Measurements from ENCODE around the gene MRPL3. TPM values are rescaled to one million over a fixed set of nuclear protein-coding genes. Genes with fewer than 3 reads are reported as not detected.
A peak's percentile ranks its signal among the peaks of the same experiment; 100 is the strongest.

The MRPL3 gene
- total and polyA plus RNA-seq, 2 experiments from 2014 or later = 115 to 120 TPM

- Histone ChIP-seq H3K4me2 (ENCODE audit: unreplicated experiment) (peak overlapping the region; percentile 84), H3K27ac (peak overlapping the region; percentile 89), H3K9me2 (ENCODE audit: insufficient read depth) (no peaks in the 10 kb centered on the region), H3K79me2 (ENCODE audit: insufficient read depth) (no peaks in the 10 kb centered on the region), H4K20me1 (ENCODE audit: insufficient read depth) (no peaks in the 10 kb centered on the region), H3F3A (ENCODE audit: insufficient read depth) (peaks cover 13% of the 10 kb centered on the region), H2AFZ (no peak overlapping the region), H3K9ac (peak overlapping the region; percentile 48), H3K27me3 (replicated peaks; ENCODE audit: insufficient read depth) (no peaks in the 10 kb centered on the region), H3K4me1 (ENCODE audit: insufficient read depth) (peaks cover 20% of the 10 kb centered on the region), H3K4me3 (peak overlapping the region; percentile 40), H3K36me3 (ENCODE audit: low read depth) (no peaks in the 10 kb centered on the region), H3K9me3 (ENCODE audit: low read depth) (no peaks in the 10 kb centered on the region)
- 0% methylated on average over 2 of the region's 2 CpGs for WGBS, 2 experiments (ENCODE audit: low coverage in 1 of 2, low lambda C conversion rate in 2 of 2, missing lambda C conversion rate in 2 of 2)
- in situ Hi-C loops (cut with MboI) = loop anchor here (25.0 kb wide), 1 partner anchor 477 kb away; no protein-coding TSS in a partner anchor
- peak; percentile 92 for DNase-seq
- TF ChIP-seq EZH2phosphoT487 (IDR thresholded peaks at IDR 0.05; ENCODE audit: insufficient read depth, low read depth) = no peak
- TF ChIP-seq EZH2 (IDR thresholded peaks at IDR 0.05; ENCODE audit: insufficient read depth, poor library complexity, severe bottlenecking) = no peak
These were observed 32.8 kb upstream of the MRPL3 start for GRCh38 chr3:131535596-131535995.

DNA sequence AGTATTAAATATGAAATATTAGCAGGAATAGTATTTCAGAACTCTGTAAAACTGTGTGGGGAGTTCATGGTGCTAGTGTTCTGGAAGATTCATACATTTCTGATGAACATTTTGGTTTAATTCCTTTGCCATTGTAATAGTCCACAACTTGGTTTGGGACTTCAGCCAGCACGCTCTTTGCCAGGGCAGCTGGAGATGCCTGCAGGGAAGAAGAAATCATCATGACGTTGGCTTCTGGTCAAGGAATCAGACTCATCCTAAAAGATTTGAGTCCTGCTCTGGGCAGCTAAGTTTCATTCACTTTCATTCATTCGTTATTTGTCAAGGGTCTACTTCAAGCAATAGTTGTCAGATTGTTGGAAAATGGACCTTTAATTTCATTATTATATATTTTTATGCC is 32.4 kb upstream of the MRPL3 start:
- in situ Hi-C loops (cut with MboI) = loop anchor here (25.0 kb wide), 1 partner anchor 477 kb away; no protein-coding TSS in a partner anchor
- 22 to 30% methylated on average over 3 of the region's 3 CpGs for WGBS, 2 experiments (ENCODE audit: low coverage in 1 of 2, low lambda C conversion rate in 2 of 2, missing lambda C conversion rate in 2 of 2)
- peaks cover 15% of the 10 kb centered on the region for H3K4me1 ChIP-seq (ENCODE audit: insufficient read depth)
- TF ChIP-seq EZH2phosphoT487 (IDR thresholded peaks at IDR 0.05; ENCODE audit: insufficient read depth, low read depth) (no peak), EZH2 (IDR thresholded peaks at IDR 0.05; ENCODE audit: insufficient read depth, poor library complexity, severe bottlenecking) (no peak)
- peaks cover 9% of the 10 kb centered on the region for H3F3A ChIP-seq (ENCODE audit: insufficient read depth)
- no peaks in the 10 kb centered on the region for H4K20me1 ChIP-seq (ENCODE audit: insufficient read depth)
- no peaks in the 10 kb centered on the region for H3K79me2 ChIP-seq (ENCODE audit: insufficient read depth)
- H3K27me3 ChIP-seq (replicated peaks; ENCODE audit: insufficient read depth) = no peaks in the 10 kb centered on the region
- peak overlapping the region; percentile 84 for H3K4me2 ChIP-seq (ENCODE audit: unreplicated experiment)
- H3K36me3 ChIP-seq (ENCODE audit: low read depth) = no peaks in the 10 kb centered on the region
- no peak overlapping the region for H2AFZ ChIP-seq
- H3K4me3 ChIP-seq = peak overlapping the region; percentile 40
- peak; percentile 90 for DNase-seq
- H3K9me3 ChIP-seq (ENCODE audit: low read depth) = no peaks in the 10 kb centered on the region
- peak overlapping the region; percentile 89 for H3K27ac ChIP-seq
- H3K9ac ChIP-seq = peak overlapping the region; percentile 48
- H3K9me2 ChIP-seq (ENCODE audit: insufficient read depth) = no peaks in the 10 kb centered on the region

DNA sequence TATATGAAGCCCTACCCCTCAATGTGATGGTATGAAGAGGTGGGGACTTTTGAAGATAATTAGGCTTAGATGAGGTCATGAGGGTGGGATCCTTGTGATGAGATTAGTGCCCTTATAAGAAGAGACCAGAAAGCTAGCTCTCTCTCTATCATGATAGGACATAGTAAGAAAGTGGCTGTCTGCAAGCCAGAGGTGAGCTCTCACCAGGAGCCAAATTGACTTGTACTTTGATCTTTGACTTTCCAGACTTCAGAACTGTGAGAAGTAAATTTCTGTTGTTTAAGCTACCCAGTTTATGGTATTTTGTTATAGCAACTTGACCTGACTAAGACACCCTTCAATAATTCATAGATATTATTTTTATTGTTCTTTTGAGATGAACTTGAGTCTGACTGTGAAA is 29.9 kb upstream of the MRPL3 start:
- Histone ChIP-seq H3F3A (ENCODE audit: insufficient read depth) (peaks cover 7% of the 10 kb centered on the region), H3K27ac (no peak overlapping the region), H3K4me1 (ENCODE audit: insufficient read depth) (peaks cover 12% of the 10 kb centered on the region), H3K4me2 (ENCODE audit: unreplicated experiment) (no peak overlapping the region), H2AFZ (no peak overlapping the region), H3K36me3 (ENCODE audit: low read depth) (no peaks in the 10 kb centered on the region), H3K79me2 (ENCODE audit: insufficient read depth) (no peaks in the 10 kb centered on the region), H3K9me2 (ENCODE audit: insufficient read depth) (no peaks in the 10 kb centered on the region), H4K20me1 (ENCODE audit: insufficient read depth) (no peaks in the 10 kb centered on the region), H3K4me3 (no peak overlapping the region), H3K9me3 (ENCODE audit: low read depth) (no peaks in the 10 kb centered on the region), H3K27me3 (replicated peaks; ENCODE audit: insufficient read depth) (no peaks in the 10 kb centered on the region), H3K9ac (no peak overlapping the region)
- DNase-seq = no peak
- in situ Hi-C loops (cut with MboI) = loop anchor here (25.0 kb wide), 1 partner anchor 480 kb away; no protein-coding TSS in a partner anchor
- TF ChIP-seq EZH2 (IDR thresholded peaks at IDR 0.05; ENCODE audit: insufficient read depth, poor library complexity, severe bottlenecking) (no peak), EZH2phosphoT487 (IDR thresholded peaks at IDR 0.05; ENCODE audit: insufficient read depth, low read depth) (no peak)

- no peaks in the 10 kb centered on the region for H3K9me2 ChIP-seq (ENCODE audit: insufficient read depth)
- no peak overlapping the region for H3K27ac ChIP-seq
- no peaks in the 10 kb centered on the region for H3K9me3 ChIP-seq (ENCODE audit: low read depth)
- no peaks in the 10 kb centered on the region for H4K20me1 ChIP-seq (ENCODE audit: insufficient read depth)
- 31 to 42% methylated on average over 1 of the region's 1 CpG for WGBS, 2 experiments (ENCODE audit: low coverage in 1 of 2, low lambda C conversion rate in 2 of 2, missing lambda C conversion rate in 2 of 2)
- no peaks in the 10 kb centered on the region for H3K79me2 ChIP-seq (ENCODE audit: insufficient read depth)
- no peak overlapping the region for H3K4me2 ChIP-seq (ENCODE audit: unreplicated experiment)
- no peak overlapping the region for H3K4me3 ChIP-seq
- in situ Hi-C loops (cut with MboI) = loop anchor here (25.0 kb wide), 1 partner anchor 481 kb away; no protein-coding TSS in a partner anchor
- no peaks in the 10 kb centered on the region for H3K27me3 ChIP-seq (replicated peaks; ENCODE audit: insufficient read depth)
- TF ChIP-seq EZH2phosphoT487 (IDR thresholded peaks at IDR 0.05; ENCODE audit: insufficient read depth, low read depth) (no peak), EZH2 (IDR thresholded peaks at IDR 0.05; ENCODE audit: insufficient read depth, poor library complexity, severe bottlenecking) (no peak)
- H3K36me3 ChIP-seq (ENCODE audit: low read depth) = no peaks in the 10 kb centered on the region
- no peak overlapping the region for H2AFZ ChIP-seq
- peaks cover 15% of the 10 kb centered on the region for H3K4me1 ChIP-seq (ENCODE audit: insufficient read depth)
- DNase-seq = no peak
- H3F3A ChIP-seq (ENCODE audit: insufficient read depth) = peaks cover 7% of the 10 kb centered on the region
- no peak overlapping the region for H3K9ac ChIP-seq
These were observed 28.1 kb upstream of the MRPL3 start for GRCh38 chr3:131530843-131531242.

GRCh38 chr3:131530388-131530787 is 27.6 kb upstream of the MRPL3 start:
- no peaks in the 10 kb centered on the region for H3K79me2 ChIP-seq (ENCODE audit: insufficient read depth)
- in situ Hi-C loops (cut with MboI) = loop anchor here (25.0 kb wide), 1 partner anchor 482 kb away; no protein-coding TSS in a partner anchor
- no peak for TF ChIP-seq EZH2phosphoT487 (IDR thresholded peaks at IDR 0.05; ENCODE audit: insufficient read depth, low read depth)
- TF ChIP-seq EZH2 (IDR thresholded peaks at IDR 0.05; ENCODE audit: insufficient read depth, poor library complexity, severe bottlenecking) = no peak

More at GRCh38 chr3:131530388-131530787, 27.6 kb upstream of the MRPL3 start:
- Histone ChIP-seq H3K27me3 (replicated peaks; ENCODE audit: insufficient read depth) (no peaks in the 10 kb centered on the region), H3K4me2 (ENCODE audit: unreplicated experiment) (no peak overlapping the region), H4K20me1 (ENCODE audit: insufficient read depth) (no peaks in the 10 kb centered on the region), H2AFZ (no peak overlapping the region), H3K9me3 (ENCODE audit: low read depth) (no peaks in the 10 kb centered on the region), H3K9me2 (ENCODE audit: insufficient read depth) (no peaks in the 10 kb centered on the region), H3K4me1 (ENCODE audit: insufficient read depth) (peaks cover 13% of the 10 kb centered on the region), H3K9ac (no peak overlapping the region), H3K36me3 (ENCODE audit: low read depth) (no peaks in the 10 kb centered on the region), H3K27ac (no peak overlapping the region), H3F3A (ENCODE audit: insufficient read depth) (peaks cover 7% of the 10 kb centered on the region; the same call in 1 of the 2 replicates), H3K4me3 (no peak overlapping the region)
- no peak for DNase-seq
- WGBS, 2 experiments (ENCODE audit: low coverage in 1 of 2, low lambda C conversion rate in 2 of 2, missing lambda C conversion rate in 2 of 2) = 91 to 97% methylated on average over 1 of the region's 1 CpG
